SK-N-SH (cell line): Measurements from ENCODE around the gene BAIAP2.

Experiments
- POLR2AphosphoS5 ChIP-seq: IDR thresholded peaks from 2 replicates; pipeline ENCODE4 v1.6.1; 2012; ENCODE audit warnings: low read depth, low read length
- TCF12 ChIP-seq: IDR thresholded peaks from 2 replicates; pipeline ENCODE4 v1.4.0; 2012
- TEAD4 ChIP-seq: IDR thresholded peaks from 2 replicates; pipeline ENCODE4 v1.4.0; 2012; ENCODE audit warnings: mild to moderate bottlenecking, borderline replicate concordance; ENCODE audit not compliant: insufficient read depth
- TF ChIP-seq, protein P1 (sequence below): fragments of 200-600 bp; sonication (generic); IDR thresholded peaks from 2 replicates; pipeline ENCODE4 v1.6.1; 2017; ENCODE audit warnings: antibody characterized with exemption, mild to moderate bottlenecking, moderate library complexity
- TF ChIP-seq, protein P2 (sequence below): IDR thresholded peaks from 2 replicates; pipeline ENCODE4 v1.4.0; 2012; ENCODE audit warnings: low read depth, borderline replicate concordance
- TF ChIP-seq, protein P3 (sequence below): IDR thresholded peaks from 2 replicates; pipeline ENCODE4 v1.4.0; 2012; ENCODE audit warnings: low read depth

- TF ChIP-seq, protein P1, sequence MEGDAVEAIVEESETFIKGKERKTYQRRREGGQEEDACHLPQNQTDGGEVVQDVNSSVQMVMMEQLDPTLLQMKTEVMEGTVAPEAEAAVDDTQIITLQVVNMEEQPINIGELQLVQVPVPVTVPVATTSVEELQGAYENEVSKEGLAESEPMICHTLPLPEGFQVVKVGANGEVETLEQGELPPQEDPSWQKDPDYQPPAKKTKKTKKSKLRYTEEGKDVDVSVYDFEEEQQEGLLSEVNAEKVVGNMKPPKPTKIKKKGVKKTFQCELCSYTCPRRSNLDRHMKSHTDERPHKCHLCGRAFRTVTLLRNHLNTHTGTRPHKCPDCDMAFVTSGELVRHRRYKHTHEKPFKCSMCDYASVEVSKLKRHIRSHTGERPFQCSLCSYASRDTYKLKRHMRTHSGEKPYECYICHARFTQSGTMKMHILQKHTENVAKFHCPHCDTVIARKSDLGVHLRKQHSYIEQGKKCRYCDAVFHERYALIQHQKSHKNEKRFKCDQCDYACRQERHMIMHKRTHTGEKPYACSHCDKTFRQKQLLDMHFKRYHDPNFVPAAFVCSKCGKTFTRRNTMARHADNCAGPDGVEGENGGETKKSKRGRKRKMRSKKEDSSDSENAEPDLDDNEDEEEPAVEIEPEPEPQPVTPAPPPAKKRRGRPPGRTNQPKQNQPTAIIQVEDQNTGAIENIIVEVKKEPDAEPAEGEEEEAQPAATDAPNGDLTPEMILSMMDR: no peak
- TF ChIP-seq TEAD4 (no peak), TCF12 (no peak), POLR2AphosphoS5 (no peak)
- TF ChIP-seq, protein P2, sequence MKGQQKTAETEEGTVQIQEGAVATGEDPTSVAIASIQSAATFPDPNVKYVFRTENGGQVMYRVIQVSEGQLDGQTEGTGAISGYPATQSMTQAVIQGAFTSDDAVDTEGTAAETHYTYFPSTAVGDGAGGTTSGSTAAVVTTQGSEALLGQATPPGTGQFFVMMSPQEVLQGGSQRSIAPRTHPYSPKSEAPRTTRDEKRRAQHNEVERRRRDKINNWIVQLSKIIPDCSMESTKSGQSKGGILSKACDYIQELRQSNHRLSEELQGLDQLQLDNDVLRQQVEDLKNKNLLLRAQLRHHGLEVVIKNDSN: no peak
- TF ChIP-seq, protein P3, sequence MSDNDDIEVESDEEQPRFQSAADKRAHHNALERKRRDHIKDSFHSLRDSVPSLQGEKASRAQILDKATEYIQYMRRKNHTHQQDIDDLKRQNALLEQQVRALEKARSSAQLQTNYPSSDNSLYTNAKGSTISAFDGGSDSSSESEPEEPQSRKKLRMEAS: no peak
Measured at GRCh38 chr17:80990921-80991644, 43.9 kb upstream of the BAIAP2 start.
